Measurements from ENCODE around the gene FSCB.

GRCh38 chr14:44463356-44464004 is 43.6 kb downstream of the FSCB start:
- TF ChIP-seq EZH2 (IDR thresholded peaks at IDR 0.05) (no peak), POLR2AphosphoS5 (IDR thresholded peaks at IDR 0.05; ENCODE audit: borderline replicate concordance, low read depth, low read length) (no peak), FOXP2 (optimal IDR thresholded peaks at IDR 0.05; ENCODE audit: control extremely low read depth, extremely low read length, insufficient read depth) (no peak)
